Activated CD4-positive, alpha-beta memory T cell treated with anti-CD3 and anti-CD28 coated beads, Interleukin-2, amount 10 ng/mL, durations not matched to agents 7 days and 5 days (primary cell): ENCODE data around the gene FUT8. TPM values are rescaled to one million over a fixed set of nuclear protein-coding genes. Genes with fewer than 3 reads are reported as not detected.
A peak's percentile ranks its signal among the peaks of the same experiment; 100 is the strongest.

Source experiments
- CTCF ChIA-PET: fragments of 350-600 bp; sonication (Branson Sonifier 250); formaldehyde crosslinking; loops from one replicate; lab custom pipeline; 2021; ENCODE audit warnings: antibody characterized with exemption, inconsistent platforms; lab: Charles Lee
- POLR2A ChIA-PET: fragments of 350-600 bp; sonication (Branson Sonifier 250); formaldehyde crosslinking; loops from one replicate; lab custom pipeline; 2021; ENCODE audit warnings: antibody characterized with exemption; lab: Charles Lee
- DNase-seq: peaks from one replicate; pipeline ENCODE4 v3.0.0-alpha.2; 2020
- H3K27ac Mint-ChIP-seq: one replicate; pipeline ENCODE4 v1.8.0; 2021; ENCODE audit warnings: mild to moderate bottlenecking, mixed read lengths
- H3K27me3 Mint-ChIP-seq: one replicate; pipeline ENCODE4 v1.8.0; 2021; ENCODE audit warnings: mixed read lengths
- H3K36me3 Mint-ChIP-seq: one replicate; pipeline ENCODE4 v1.8.0; 2021; ENCODE audit warnings: low read depth, mixed read lengths
- H3K4me1 Mint-ChIP-seq: one replicate; pipeline ENCODE4 v1.8.0; 2021; ENCODE audit warnings: mixed read lengths
- H3K4me3 Mint-ChIP-seq: one replicate; pipeline ENCODE4 v1.8.0; 2021; ENCODE audit warnings: mild to moderate bottlenecking, mixed read lengths
- H3K9me3 Mint-ChIP-seq: one replicate; pipeline ENCODE4 v1.8.0; 2021; ENCODE audit warnings: mixed read lengths
- total RNA-seq, 2 experiments: library from RNA; stranded (reverse); gene quantifications; one replicate each; pipeline ENCODE4 v1.2.3, GENCODE V29; 2021

FUT8 gene
- total RNA-seq, 2 experiments from 2014 or later, result 85.0 to 85.5 TPM

GRCh38 chr14:65396082-65396910, 16.2 kb upstream of the FUT8 start:
- H3K36me3 Mint-ChIP-seq, result peaks cover 48% of the 10 kb centered on the region
- POLR2A ChIA-PET, result no interaction called here
- no peaks in the 10 kb centered on the region for H3K27me3 Mint-ChIP-seq
- no peak for DNase-seq
- no peak overlapping the region for H3K27ac Mint-ChIP-seq
- CTCF ChIA-PET, result no interaction called here
- no peak overlapping the region for H3K4me3 Mint-ChIP-seq
- H3K9me3 Mint-ChIP-seq, result peaks cover 33% of the 10 kb centered on the region
- H3K4me1 Mint-ChIP-seq, result peaks cover 7% of the 10 kb centered on the region

GRCh38 chr14:65403231-65403630, 9.3 kb upstream of the FUT8 start:
- DNase-seq, result no peak
- Mint-ChIP-seq H3K4me1 (no peaks in the 10 kb centered on the region), H3K36me3 (peaks cover 23% of the 10 kb centered on the region), H3K9me3 (no peaks in the 10 kb centered on the region), H3K27ac (no peak overlapping the region), H3K4me3 (no peak overlapping the region), H3K27me3 (no peaks in the 10 kb centered on the region)
- POLR2A ChIA-PET, result no interaction called here
- CTCF ChIA-PET, result no interaction called here

- CTCF ChIA-PET, result interaction anchor here (0.6 kb wide), 1 partner anchor 146 kb away, joined by 3 read pairs; no protein-coding TSS in a partner anchor
- no peak overlapping the region for H3K27ac Mint-ChIP-seq
- no peaks in the 10 kb centered on the region for H3K27me3 Mint-ChIP-seq
- no peaks in the 10 kb centered on the region for H3K9me3 Mint-ChIP-seq
- H3K36me3 Mint-ChIP-seq, result peaks cover 16% of the 10 kb centered on the region
- no peak overlapping the region for H3K4me3 Mint-ChIP-seq
- peaks cover 16% of the 10 kb centered on the region for H3K4me1 Mint-ChIP-seq
- DNase-seq, result no peak
- POLR2A ChIA-PET, result interaction anchor here (0.9 kb wide), 1 partner anchor 180 kb away, joined by 3 read pairs; no protein-coding TSS in a partner anchor
These were observed 4.4 kb upstream of the FUT8 start for GRCh38 chr14:65408113-65408512.

DNA sequence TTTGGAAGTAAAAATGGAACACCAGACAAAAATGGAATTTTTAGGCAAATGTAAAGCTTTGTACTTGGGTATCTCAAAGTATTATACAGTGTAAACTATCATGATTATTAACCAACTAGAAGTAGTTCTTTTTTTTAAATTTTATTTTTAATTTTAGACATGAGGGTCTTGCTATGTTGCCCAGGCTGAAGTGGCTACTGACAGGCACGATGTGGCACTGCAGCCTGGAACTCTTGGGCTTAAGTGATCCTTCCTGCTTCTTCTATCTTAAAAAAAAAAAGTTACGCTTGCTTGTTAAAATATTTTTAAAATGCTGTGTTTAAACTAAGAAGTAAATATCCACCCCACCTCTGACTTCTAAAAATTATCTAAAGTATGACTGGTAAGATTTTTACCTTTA, 1.9 kb upstream of the FUT8 start:
- peaks cover 19% of the 10 kb centered on the region for H3K36me3 Mint-ChIP-seq
- peak overlapping the region; percentile 91 for H3K4me3 Mint-ChIP-seq
- H3K27me3 Mint-ChIP-seq, result no peaks in the 10 kb centered on the region
- ChIA-PET POLR2A (interaction anchor here (0.7 to 5.2 kb wide), 20 partner anchors 11 to 660 kb away, joined by 3 to 46 read pairs (median 6); no protein-coding TSS in a partner anchor), CTCF (interaction anchor here (1.1 to 5.5 kb wide), 15 partner anchors 11 to 530 kb away, joined by 3 to 52 read pairs (median 6); no protein-coding TSS in a partner anchor)
- H3K4me1 Mint-ChIP-seq, result peaks cover 32% of the 10 kb centered on the region
- DNase-seq, result no peak
- H3K27ac Mint-ChIP-seq, result peak overlapping the region; percentile 59
- no peaks in the 10 kb centered on the region for H3K9me3 Mint-ChIP-seq

DNA sequence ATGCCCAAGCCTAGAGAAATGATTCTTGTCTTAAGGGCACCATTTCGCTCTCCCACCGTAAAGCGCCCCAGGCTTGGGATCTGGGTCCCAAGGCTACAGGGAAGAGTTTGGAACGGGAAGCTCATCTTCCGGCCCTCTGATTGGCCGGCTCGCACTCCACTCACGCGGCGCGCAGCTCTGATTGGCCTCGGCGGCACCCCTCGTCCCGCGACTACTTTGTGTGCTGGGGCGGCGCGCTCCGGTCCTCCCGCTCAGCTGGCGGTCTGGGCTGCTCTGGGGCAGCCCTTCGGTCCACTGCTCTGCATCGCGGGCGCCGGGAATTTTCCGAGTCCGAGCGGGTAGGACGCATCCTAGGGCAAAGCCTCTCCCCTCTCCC, 886 bp upstream of the FUT8 start:
- H3K4me1 Mint-ChIP-seq, result peaks cover 36% of the 10 kb centered on the region
- peak overlapping the region; percentile 91 for H3K4me3 Mint-ChIP-seq
- H3K27ac Mint-ChIP-seq, result peak overlapping the region; percentile 93
- POLR2A ChIA-PET, result interaction anchor here (0.7 to 5.6 kb wide), 45 partner anchors 9 to 1096 kb away, joined by 3 to 47 read pairs (median 4); partner anchors contain the start of genes FNTB and GPHN
- peak; percentile 83 for DNase-seq
- no peaks in the 10 kb centered on the region for H3K9me3 Mint-ChIP-seq
- H3K36me3 Mint-ChIP-seq, result peaks cover 14% of the 10 kb centered on the region
- no peaks in the 10 kb centered on the region for H3K27me3 Mint-ChIP-seq
- CTCF ChIA-PET, result interaction anchor here (0.6 to 5.5 kb wide), 41 partner anchors 9 to 660 kb away, joined by 3 to 76 read pairs (median 5); partner anchors contain the start of genes FNTB and MAX

DNA sequence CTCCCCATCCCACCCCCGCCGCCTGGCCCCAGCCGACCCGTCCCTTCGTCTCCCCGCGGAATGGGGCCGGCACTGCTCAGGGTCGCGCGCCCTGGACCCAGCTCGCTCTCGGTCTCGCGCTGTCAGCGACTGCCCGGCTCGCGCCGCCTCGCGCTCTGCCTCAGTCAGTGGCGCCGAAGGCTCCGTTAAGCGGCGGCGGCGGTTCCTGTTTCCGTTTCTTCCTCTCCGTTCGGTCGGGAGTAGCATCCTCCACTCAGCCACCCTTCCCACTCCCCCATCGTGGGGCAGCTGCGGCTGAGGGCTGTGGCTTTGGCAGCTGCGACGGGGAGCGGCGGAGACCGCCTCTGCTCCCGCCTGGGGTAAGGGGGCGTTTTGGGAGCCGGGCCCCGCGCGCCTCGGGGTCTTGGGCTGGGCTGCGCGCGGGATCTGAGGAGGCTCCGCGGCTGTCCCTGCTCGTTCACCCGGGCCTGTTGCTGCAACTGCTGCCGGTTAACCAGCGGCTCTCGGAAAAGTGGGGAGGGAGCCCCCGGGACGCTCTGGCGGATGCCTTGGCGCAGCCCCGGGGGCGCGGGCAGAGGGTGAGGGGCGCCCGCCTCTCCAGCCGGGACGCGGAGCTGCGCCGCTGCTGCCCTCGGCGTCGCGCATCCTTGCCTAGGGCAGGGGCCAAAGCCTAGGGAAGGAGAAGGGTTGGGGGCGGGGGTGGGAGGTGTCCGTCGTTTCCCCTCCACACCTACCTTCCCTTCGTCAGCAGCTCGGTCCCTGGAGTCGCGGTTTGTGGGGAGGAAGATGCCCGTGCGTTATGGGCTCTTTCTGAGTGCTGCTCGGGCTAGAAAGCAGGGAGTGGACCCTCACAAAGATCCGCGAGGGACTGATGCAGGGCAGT, 567 bp downstream of the FUT8 start:
- ChIA-PET POLR2A (interaction anchor here (0.7 to 5.6 kb wide), 36 partner anchors 15 to 657 kb away, joined by 3 to 47 read pairs (median 6); no protein-coding TSS in a partner anchor), CTCF (interaction anchor here (0.9 to 5.5 kb wide), 20 partner anchors 44 to 658 kb away, joined by 3 to 76 read pairs (median 6); no protein-coding TSS in a partner anchor)
- Mint-ChIP-seq H3K27ac (peak overlapping the region; percentile 93), H3K4me1 (peaks cover 38% of the 10 kb centered on the region), H3K27me3 (no peaks in the 10 kb centered on the region), H3K36me3 (peaks cover 12% of the 10 kb centered on the region), H3K9me3 (no peaks in the 10 kb centered on the region), H3K4me3 (peak overlapping the region; percentile 91)
- DNase-seq, result peak; percentile 74

DNA sequence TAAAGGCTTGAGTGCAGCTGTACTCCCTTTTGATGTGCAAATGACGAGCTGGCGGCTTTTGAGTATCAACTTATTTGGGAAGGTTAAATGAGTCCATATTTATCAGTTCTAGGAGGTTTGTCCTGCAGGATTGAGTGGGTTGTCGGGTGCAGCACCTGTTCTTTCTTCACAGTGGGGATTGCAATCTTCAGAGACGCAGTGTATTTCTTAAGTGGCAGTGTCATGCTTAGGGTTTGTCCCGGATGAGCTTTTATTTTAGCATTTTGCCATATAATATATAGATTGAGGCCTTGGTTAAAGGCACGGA, 1.2 kb downstream of the FUT8 start:
- CTCF ChIA-PET, result interaction anchor here (0.9 to 5.5 kb wide), 16 partner anchors 63 to 658 kb away, joined by 3 to 76 read pairs (median 8); no protein-coding TSS in a partner anchor
- peak overlapping the region; percentile 84 for H3K27ac Mint-ChIP-seq
- POLR2A ChIA-PET, result interaction anchor here (0.7 to 5.6 kb wide), 31 partner anchors 14 to 657 kb away, joined by 3 to 47 read pairs (median 5); no protein-coding TSS in a partner anchor
- peaks cover 12% of the 10 kb centered on the region for H3K36me3 Mint-ChIP-seq
- peaks cover 41% of the 10 kb centered on the region for H3K4me1 Mint-ChIP-seq
- no peak for DNase-seq
- no peaks in the 10 kb centered on the region for H3K27me3 Mint-ChIP-seq
- H3K4me3 Mint-ChIP-seq, result peak overlapping the region; percentile 91
- H3K9me3 Mint-ChIP-seq, result no peaks in the 10 kb centered on the region

GRCh38 chr14:65414961-65415589, 2.5 kb downstream of the FUT8 start:
- peaks cover 8% of the 10 kb centered on the region for H3K36me3 Mint-ChIP-seq
- no peaks in the 10 kb centered on the region for H3K27me3 Mint-ChIP-seq
- peak overlapping the region; percentile 91 for H3K4me3 Mint-ChIP-seq
- no peak overlapping the region for H3K27ac Mint-ChIP-seq
- CTCF ChIA-PET, result interaction anchor here (0.6 to 5.5 kb wide), 46 partner anchors 9 to 980 kb away, joined by 3 to 76 read pairs (median 3); partner anchors contain the start of gene FNTB
- H3K9me3 Mint-ChIP-seq, result no peaks in the 10 kb centered on the region
- DNase-seq, result no peak
- peaks cover 47% of the 10 kb centered on the region for H3K4me1 Mint-ChIP-seq
- POLR2A ChIA-PET, result interaction anchor here (0.6 to 5.6 kb wide), 11 partner anchors 15 to 546 kb away, joined by 3 to 47 read pairs (median 4); no protein-coding TSS in a partner anchor

GRCh38 chr14:65415613-65416012, 3.1 kb downstream of the FUT8 start:
- Mint-ChIP-seq H3K27me3 (no peaks in the 10 kb centered on the region), H3K4me1 (peaks cover 44% of the 10 kb centered on the region), H3K27ac (no peak overlapping the region), H3K9me3 (no peaks in the 10 kb centered on the region), H3K4me3 (no peak overlapping the region), H3K36me3 (peaks cover 8% of the 10 kb centered on the region)
- CTCF ChIA-PET, result interaction anchor here (0.6 to 5.5 kb wide), 45 partner anchors 8 to 980 kb away, joined by 3 to 76 read pairs (median 3); partner anchors contain the start of gene FNTB
- POLR2A ChIA-PET, result interaction anchor here (0.6 to 5.6 kb wide), 11 partner anchors 16 to 546 kb away, joined by 3 to 47 read pairs (median 4); no protein-coding TSS in a partner anchor
- DNase-seq, result no peak

GRCh38 chr14:65419593-65420252, 7.2 kb downstream of the FUT8 start:
- no peak overlapping the region for H3K27ac Mint-ChIP-seq
- no peaks in the 10 kb centered on the region for H3K9me3 Mint-ChIP-seq
- peaks cover 42% of the 10 kb centered on the region for H3K4me1 Mint-ChIP-seq
- ChIA-PET POLR2A (interaction anchor here (1.2 kb wide), 1 partner anchor 8 kb away, joined by 3 read pairs; no protein-coding TSS in a partner anchor), CTCF (no interaction called here)
- H3K27me3 Mint-ChIP-seq, result no peaks in the 10 kb centered on the region
- DNase-seq, result no peak
- H3K4me3 Mint-ChIP-seq, result no peak overlapping the region
- peaks cover 12% of the 10 kb centered on the region for H3K36me3 Mint-ChIP-seq

GRCh38 chr14:65421201-65421981, 8.9 kb downstream of the FUT8 start:
- no peak for DNase-seq
- Mint-ChIP-seq H3K27me3 (no peaks in the 10 kb centered on the region), H3K9me3 (no peaks in the 10 kb centered on the region), H3K4me3 (no peak overlapping the region), H3K27ac (no peak overlapping the region), H3K36me3 (peaks cover 18% of the 10 kb centered on the region), H3K4me1 (peaks cover 40% of the 10 kb centered on the region)
- CTCF ChIA-PET, result no interaction called here
- POLR2A ChIA-PET, result no interaction called here
